Activated T-cell treated with anti-CD3 and anti-CD28 coated beads for 1 hour (primary cell): ENCODE measurements around the gene MYH9.

Experiments used
- DNase-seq: peaks from one replicate; pipeline ENCODE4 v3.0.0-alpha.2; 2020; ENCODE audit warnings: low read depth

The MYH9 gene

DNA sequence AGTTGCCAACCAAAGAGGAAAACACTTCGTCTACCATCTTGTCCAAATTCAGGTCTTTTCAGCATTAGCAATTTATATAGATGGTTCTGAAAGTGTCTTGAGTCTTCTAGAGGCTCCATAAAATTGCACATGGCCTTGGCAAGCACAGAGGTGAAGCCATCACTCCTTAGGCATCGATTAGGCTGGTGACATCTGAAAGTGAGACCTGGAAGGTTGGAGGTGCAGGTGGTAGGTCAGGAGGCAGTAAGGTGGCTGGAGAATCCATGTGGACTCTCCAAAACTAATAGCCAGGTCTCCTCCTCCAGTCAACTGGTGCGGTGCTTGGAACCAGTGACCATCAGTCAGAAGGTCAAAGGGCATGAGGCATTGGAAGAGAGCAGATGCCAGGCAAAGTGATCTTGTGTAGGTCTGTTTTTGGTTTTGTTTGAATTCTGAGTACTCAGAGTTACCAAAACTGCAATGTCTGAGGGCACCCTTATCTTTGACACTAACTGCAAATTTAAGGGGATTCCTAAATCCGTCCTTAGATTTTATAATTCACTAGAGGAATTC lies 141.9 kb downstream of the MYH9 start:
- DNase-seq = no peak

DNA sequence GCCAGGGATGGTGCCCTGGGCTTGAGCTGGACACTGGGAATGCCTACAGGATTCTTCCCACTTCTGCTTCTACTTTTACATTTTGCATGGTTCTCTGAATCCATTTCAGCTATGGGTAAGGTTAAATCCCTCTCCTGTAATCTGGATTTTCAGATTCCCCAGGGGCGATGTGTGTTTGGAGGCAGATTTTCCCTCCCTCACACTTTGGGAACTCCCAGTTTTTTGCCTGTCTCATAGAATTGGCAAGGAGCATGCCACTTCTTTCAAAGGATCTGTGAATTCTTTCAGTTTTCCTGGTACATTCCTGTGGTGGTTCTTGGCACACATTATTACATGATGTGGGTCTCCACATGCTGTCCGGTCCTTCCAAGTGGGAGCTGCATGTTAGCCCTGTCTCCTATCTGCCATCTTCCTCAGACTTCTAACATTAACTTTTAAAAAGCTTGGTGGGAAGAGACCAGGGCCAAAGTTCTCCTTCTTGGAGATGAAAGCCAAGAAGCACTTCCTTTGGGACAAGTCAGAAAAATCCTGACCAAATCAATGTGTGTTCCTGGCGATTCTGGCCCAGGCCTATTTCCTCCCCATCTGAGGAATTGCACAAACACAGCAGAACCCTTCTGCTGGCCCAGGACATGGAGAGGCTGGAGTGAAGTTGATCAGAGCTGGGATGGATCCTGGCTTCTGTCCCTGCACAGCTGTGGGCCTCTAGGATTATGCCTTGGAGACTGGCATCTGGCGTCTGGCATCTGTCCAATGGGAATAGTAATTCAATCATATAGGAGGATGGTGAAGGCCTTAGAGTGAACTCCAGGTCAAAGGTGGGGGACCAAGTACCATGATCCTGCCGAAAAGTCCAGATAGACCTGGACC lies 143.0 kb downstream of the MYH9 start:
- DNase-seq = no peak

DNA sequence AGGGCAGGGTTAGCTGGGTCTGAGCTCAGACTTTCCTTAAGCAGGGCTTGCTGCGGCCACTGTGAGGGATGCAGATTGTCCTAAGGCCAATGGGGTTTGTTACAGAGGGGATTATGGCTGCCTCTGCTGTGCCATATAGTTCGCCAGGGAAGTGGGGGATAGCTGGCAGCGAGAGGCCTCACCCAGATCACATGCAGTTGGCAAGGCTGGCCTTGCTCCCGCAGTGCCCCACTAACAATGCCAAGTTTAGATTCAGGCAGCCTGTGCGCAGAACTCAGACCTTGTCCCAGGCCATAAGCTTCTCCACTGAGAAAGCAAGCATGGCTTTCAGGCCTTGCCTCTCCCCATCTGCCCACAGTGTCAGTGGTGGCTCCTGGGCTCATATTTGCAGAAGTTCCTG lies 143.8 kb downstream of the MYH9 start:
- no peak for DNase-seq

DNA sequence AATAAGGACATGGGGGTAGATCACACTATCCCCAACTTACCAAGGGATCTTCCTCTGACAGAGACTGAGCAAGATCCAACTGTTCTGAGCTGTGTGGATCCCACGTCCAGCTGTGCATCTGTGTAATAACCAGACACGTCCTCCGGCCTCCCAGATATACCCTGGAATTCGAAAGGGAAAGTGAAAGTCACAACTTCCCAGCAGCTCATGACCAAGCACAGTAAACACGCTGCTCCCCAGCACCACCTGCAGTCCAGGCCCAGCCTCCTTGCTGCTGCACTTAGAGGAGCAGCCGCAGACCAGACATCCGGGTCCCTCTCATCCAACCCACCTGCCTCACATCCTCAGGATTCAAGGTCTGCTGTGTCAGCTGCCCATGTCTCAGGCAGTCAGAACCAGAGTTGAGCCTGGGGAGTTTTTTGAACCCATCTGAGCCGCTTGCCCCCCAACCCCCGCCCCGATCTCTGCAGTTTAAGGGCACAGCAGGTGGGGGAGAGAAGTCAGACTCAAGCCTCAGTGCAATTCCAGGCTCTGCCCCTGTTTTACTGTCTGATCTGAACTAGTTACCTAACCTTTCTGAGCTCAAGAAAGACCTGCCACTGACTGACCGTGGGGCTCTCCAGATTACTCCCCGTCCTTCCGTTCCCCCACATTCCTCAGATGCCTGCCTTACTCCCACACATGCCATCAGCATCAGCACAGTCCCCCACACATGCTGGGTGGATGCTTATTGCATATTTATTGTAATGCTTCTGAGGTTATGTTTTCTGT lies 148.2 kb downstream of the MYH9 start, which contains the start of gene APOL2:
Gene APOL2, minus strand, starts transcription at position 127 of the 771 bp plus-strand sequence. CDS start 6,365 bp downstream, outside the sequence.
- DNase-seq = peak; percentile 72

DNA sequence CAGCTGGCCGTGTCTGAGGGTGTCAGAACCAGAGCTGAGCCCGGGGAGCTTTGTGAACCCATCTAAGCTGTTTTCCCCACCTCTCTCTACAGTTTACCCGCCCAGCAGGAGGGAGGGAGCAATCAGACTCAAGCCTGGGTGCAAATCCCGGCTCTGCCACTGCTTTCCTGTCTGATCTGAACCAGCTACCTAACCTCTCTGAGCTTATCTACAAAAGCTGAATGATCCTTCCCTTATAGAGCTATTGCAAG lies 148.7 kb downstream of the MYH9 start:
- DNase-seq = no peak

DNA sequence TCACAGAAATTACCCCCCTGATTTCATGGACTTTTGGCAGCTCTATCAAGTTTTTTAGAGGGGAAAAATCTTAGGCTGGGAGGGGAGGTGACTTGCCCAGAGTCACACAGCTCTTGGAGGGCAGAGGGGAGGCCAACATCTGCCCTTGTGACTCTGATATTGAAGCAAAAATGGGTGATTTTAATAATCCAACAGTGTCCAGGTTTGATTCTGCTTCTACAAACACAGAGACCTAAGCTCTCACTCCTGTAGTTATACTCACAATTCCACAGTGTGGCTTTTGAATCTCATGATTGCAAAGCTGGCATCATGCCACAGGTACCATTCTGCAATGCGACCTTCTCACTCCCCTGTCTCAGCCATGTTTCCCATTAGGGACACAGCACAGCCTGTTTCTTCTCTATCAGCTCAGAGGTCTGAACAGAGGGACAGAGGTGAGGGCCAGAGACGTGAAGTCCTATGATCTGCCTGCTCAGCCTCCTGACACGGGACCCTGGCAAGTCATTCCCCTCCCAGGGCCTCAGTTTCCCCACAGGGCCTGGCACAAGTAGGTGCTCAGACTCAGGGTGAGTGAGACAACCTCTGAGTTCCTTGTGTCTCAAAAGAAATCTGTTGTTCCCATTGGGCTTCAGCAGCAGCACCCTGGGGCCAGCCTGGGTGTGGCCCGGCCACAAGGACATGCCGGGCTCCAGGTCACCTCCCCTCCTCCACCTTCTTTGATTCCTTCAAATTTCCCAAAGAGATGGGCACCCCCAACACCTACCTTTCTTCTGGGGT lies 149.2 kb downstream of the MYH9 start:
- DNase-seq = no peak

DNA sequence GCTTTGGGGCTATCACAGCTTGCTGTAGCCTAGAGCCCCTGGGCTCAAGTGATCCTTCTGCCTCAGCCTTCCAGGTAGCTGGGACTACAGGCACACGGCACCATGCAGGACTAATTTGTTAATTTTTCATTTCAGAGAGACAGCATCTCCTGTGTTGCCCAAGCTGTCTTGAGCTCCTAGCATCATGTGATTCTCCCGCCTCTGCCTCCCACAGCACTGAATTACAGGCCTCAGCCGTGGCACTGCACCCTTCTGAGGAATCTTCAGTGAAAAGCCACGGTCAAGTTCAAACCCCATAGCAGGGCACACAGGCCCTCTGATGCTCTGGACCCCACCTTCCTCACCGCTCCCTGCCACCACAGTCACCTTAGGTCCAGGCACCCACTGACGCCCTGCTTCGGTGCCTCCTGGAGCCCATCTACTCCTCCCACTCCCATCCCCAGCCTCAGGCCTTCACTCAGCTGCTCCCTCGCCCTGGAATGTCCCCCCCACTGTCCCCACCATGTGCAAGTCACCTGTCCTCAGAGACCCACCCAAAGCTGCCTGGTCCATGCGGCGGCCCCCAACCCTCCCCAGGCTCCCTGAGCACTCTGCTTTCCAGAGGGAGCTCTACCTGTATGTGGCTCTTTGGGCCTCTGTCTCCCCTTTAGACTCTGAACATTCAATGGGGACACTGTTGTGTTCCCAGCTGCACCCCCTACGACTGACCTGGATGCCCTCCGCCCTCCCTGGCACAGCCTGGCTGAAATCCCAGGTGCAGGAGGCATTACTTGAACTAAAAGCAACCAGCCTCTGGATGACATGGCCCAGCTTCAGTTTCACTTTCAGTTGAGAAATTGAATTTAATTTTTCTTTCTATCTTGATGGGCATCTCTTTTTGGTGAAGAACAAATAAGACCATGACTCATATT lies 150.1 kb downstream of the MYH9 start:
- DNase-seq = no peak

DNA sequence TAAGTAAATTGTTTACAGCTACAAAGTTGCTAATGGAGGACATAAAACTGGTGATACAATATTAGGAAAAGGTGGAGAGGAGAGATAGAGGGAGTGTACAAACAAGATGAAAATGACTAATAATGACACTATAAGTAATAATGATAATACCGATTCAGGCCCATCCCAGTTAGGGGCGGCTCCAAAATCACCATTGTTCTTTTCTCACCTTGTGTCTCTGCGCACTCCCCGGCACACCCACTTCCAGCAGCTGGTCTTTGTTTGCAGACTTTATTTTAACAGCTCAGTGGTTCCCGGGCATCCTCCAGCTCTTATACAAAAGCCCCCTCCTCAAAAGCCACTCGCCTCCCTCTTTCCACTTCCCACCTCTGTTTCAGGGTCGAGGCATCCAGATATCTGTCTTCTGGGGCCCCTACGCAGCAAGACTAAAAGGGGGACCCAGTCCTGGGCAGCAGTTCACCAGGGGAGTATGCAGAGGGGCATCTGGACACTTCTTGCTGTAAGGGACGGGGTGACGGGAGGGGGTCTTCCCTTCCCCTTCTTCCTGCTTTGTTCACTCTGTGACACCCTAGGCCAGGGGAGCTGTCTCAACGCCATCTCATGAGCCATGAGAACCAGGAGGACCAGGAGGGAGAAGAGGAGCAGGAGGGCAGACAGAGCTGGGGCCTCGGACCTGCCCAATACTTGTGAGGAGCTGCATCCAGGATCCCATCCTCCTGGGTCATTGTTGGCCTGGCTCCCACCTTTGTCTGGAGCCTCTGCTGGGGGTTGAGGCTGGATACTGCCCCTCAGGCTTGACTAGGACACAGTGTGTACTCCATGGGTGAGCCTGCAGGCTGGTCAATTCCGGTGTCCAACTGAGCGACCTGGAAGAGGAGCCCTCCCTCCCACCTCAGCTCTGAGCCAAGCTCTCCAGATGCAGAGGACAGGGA lies 151.1 kb downstream of the MYH9 start:
- no peak for DNase-seq

DNA sequence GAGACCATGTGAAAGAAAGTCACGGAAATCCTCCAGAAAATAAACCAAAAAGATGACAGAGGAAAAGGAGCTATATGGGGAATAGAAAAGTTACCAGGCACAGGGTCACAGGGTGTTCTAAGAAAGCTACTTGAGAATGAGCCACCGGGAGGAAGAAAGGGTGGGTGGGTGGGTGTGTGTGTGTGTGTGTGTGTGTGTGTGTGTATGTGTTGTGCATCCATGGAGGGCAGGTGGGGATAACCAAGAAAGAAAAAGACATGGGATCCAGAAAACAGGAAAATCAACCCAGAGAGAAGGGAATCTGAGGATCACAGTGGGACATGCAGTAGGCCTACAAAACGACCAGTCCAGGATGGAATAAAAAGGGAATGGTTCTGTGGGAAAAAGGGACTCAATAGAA lies 152.2 kb downstream of the MYH9 start:
- DNase-seq = no peak

DNA sequence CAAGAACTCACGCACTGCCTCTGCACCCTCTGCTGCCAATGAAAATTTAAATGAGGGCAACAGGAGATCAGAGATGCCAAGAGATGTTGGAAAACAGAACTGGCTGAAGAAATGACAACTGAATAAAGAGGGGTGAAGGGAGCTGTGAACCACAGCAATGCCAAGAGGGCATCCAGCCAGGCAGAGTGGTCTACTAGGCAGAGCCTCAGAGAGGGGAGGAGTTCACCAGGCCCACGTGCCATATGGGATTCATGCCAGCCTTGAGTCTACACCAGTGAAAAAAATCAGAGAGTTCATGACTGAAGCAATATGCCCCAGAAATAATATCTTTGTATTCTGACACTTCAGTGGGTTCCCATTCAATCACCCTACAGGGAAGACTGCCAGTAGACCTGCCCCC lies 152.8 kb downstream of the MYH9 start:
- DNase-seq = no peak

DNA sequence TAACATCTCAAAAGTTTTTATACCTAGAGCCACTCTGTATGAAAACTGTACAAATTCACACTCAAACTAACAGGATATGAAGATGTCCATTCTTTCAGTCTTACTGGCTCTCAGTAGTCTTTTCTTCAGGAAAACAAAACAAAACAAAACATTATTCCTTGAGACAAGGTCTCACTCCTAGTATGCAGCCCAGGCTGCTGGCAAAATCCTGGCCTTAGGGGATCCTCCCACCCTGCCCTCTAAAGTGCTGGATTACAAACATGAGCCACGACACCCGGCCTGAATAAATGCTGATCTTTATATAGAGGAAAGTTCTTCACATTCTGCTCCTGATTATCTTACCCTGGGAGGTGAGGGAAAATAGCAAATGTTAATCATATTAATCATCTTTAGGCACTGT lies 153.6 kb downstream of the MYH9 start:
- DNase-seq = no peak

DNA sequence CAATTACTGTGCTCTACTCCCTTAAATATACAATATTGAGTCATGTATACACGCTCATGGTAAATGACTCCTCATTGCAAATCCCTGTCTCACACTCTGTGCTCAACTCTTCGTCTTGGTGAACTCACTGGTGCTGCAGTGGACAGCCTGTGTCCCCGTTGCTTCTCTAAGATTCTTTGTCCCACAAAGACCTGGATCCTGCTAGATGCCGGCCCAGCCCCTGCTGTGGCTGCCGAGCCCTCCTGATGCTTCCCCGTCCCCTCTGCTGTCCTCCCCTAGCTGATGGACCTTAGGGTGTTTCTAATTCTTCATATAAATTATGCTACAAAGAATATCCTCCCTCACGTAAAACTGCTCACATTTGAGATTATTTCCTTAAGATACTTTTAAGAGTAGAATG lies 154.0 kb downstream of the MYH9 start:
- no peak for DNase-seq

DNA sequence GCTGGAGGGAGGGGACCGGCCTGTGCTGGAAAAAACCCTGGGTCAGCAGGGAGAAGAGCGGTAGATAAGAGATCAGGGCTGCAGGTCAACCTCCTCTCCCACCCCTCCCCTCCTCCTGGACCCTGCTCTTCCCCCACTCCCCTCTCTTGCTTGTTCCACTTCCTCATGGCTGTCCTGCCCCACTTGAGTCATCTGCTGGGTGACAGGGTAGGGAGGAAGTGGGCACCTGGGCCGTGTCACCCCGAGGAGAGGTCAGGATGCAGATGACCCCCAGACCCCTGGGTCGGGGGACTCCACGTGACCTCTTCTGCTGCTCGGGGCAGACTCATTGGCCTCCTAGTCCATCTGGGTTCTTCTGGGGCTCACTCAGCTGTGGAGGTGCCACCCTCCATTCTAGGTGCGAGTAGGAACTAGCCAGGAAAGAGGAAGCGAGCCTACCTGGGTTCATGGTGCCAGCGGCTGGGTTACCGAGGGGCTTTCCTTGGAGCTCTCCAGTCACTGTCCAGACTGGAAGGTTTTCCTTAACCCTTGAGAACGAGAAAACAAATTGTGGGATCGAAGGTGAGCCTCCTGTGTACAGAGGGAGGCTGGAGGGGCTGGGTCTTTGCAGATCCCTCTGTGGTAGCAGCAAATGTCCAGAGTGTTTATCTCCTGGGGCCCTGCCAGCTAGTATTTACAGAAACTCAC lies 154.9 kb downstream of the MYH9 start:
- DNase-seq = no peak
